ENCODE results near the gene GOLGB1.

The GOLGB1 gene

DNA sequence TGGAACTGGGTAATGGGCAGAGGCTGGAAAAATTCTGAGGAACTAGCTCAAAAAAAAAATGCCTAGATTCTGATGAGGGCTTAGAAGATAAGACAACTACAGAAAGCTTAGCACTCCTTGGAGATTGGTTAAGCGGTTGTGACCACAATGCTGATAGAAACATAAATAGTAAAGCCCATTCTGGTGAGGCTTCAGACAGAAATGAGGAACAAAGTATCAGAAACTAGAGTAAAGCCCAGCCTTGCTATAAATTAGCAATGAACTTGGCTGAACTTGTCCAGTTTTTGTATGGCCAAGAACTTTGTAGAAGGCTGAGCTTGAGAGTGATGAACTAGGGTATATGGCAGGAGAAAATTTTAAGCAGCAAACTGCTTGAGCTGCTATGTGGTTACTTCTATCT, 25.4 kb downstream of the GOLGB1 start:
- H3K4me3 Mint-ChIP-seq, result no peak overlapping the region
- H3K9me3 Mint-ChIP-seq (ENCODE audit: low read depth), result no peaks in the 10 kb centered on the region
- no peak overlapping the region for H3K27ac Mint-ChIP-seq
- H3K4me1 Mint-ChIP-seq (ENCODE audit: low read depth), result no peaks in the 10 kb centered on the region
- H3K27me3 Mint-ChIP-seq, result no peaks in the 10 kb centered on the region
- H3K36me3 Mint-ChIP-seq, result peaks cover 41% of the 10 kb centered on the region

DNA sequence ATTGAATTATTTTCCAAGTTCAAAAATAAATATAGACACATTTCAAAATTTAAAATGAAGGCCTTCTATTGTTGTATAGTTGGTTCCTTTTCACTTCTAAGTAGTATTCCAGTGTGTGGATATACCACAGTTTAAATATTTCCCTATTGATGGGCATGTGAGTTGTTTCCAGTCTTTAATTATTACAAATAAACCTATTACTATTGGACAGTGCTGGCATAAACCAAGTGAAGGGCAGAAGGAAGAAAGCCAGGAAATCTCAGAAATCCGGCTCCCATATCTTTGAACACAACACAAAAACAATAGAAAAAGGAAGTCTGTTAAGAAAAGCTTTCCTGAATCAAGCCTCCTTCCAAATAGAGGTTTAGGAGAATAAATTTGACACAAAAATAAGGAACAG, 26.1 kb downstream of the GOLGB1 start:
- Mint-ChIP-seq H3K27ac (no peak overlapping the region), H3K4me3 (no peak overlapping the region), H3K36me3 (peaks cover 39% of the 10 kb centered on the region), H3K9me3 (ENCODE audit: low read depth) (no peaks in the 10 kb centered on the region), H3K4me1 (ENCODE audit: low read depth) (peaks cover 3% of the 10 kb centered on the region), H3K27me3 (no peaks in the 10 kb centered on the region)

DNA sequence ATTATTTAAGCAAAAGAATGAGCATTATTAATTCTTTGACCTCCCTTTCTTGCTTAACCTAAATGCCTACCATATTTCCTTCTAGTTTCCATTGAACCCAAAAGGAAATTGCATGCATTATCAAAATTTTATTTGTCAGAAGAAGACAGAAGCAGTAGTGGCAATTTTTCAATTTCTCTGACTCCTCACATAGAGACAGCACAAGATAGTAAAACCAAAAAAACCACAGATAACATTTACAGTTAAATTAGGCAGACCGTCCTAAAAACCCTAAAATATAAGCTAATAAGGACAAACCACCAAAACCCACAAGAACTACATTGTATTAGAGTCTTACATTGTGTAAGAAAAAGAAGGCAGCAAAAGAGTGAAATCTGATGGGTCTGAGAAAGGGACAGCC, 27.1 kb downstream of the GOLGB1 start:
- H3K36me3 Mint-ChIP-seq, result peaks cover 42% of the 10 kb centered on the region
- no peaks in the 10 kb centered on the region for H3K9me3 Mint-ChIP-seq (ENCODE audit: low read depth)
- H3K27ac Mint-ChIP-seq, result no peak overlapping the region
- H3K4me1 Mint-ChIP-seq (ENCODE audit: low read depth), result peaks cover 14% of the 10 kb centered on the region
- no peak overlapping the region for H3K4me3 Mint-ChIP-seq
- H3K27me3 Mint-ChIP-seq, result no peaks in the 10 kb centered on the region

DNA sequence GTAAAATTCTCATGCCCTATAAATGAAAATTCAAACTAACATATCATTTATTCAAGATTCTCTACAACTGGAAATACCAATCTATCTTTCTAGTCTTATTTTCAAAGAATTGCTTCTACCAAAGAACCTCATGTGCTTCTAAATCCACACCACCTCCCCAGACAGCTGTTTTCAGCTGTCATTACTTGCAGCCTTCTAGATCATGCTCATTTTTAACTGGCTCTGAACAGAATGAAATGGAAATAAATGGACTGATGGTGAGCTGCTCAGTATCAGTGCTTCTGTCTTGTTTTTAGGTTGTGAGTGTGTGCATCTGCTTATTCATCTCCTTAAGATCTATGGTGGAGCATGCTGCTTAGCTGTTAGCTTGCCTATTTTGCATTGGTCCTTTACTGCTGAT, 29.4 kb downstream of the GOLGB1 start:
- H3K9me3 Mint-ChIP-seq (ENCODE audit: low read depth), result no peaks in the 10 kb centered on the region
- peaks cover 44% of the 10 kb centered on the region for H3K36me3 Mint-ChIP-seq
- no peak overlapping the region for H3K27ac Mint-ChIP-seq

GRCh38 chr3:121719423-121719822, 30.1 kb downstream of the GOLGB1 start:
- no peaks in the 10 kb centered on the region for H3K27me3 Mint-ChIP-seq
- H3K36me3 Mint-ChIP-seq, result peaks cover 42% of the 10 kb centered on the region
- peaks cover 18% of the 10 kb centered on the region for H3K4me1 Mint-ChIP-seq (ENCODE audit: low read depth)
- no peaks in the 10 kb centered on the region for H3K9me3 Mint-ChIP-seq (ENCODE audit: low read depth)
- no peak overlapping the region for H3K27ac Mint-ChIP-seq
- no peak overlapping the region for H3K4me3 Mint-ChIP-seq

More for the DNA sequence above, 29.4 kb downstream of the GOLGB1 start:
- peaks cover 18% of the 10 kb centered on the region for H3K4me1 Mint-ChIP-seq (ENCODE audit: low read depth)
- H3K4me3 Mint-ChIP-seq, result no peak overlapping the region
- no peaks in the 10 kb centered on the region for H3K27me3 Mint-ChIP-seq

- Mint-ChIP-seq H3K27ac (peak overlapping the region; percentile 82), H3K27me3 (no peaks in the 10 kb centered on the region), H3K4me3 (peak overlapping the region; percentile 62)
These were observed 31.2 kb downstream of the GOLGB1 start for GRCh38 chr3:121718205-121718846.

DNA sequence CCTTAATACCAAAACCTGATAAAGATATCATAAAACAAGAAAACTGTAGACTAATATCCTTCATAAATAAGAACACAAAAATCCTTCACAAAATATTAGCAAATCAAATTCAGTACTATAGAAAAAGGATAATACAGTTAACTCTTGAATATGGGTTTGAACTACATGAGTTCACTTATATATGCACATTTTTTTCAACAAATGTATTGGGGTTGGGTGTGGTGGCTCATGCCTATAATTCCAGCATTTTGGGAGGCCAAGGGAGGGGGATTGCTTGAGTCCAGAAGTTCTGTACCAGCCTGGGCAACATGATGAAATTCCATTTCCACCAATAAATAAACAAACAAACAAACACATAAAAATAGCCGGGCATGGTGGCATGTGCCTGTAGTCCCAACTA, 39.2 kb downstream of the GOLGB1 start:
- peaks cover 18% of the 10 kb centered on the region for H3K36me3 Mint-ChIP-seq
- peaks cover 2% of the 10 kb centered on the region for H3K4me1 Mint-ChIP-seq (ENCODE audit: low read depth)
- H3K27ac Mint-ChIP-seq, result no peak overlapping the region
- H3K4me3 Mint-ChIP-seq, result no peak overlapping the region
- no peaks in the 10 kb centered on the region for H3K9me3 Mint-ChIP-seq (ENCODE audit: low read depth)
- H3K27me3 Mint-ChIP-seq, result no peaks in the 10 kb centered on the region

More at GRCh38 chr3:121718205-121718846, 31.2 kb downstream of the GOLGB1 start:
- Mint-ChIP-seq H3K4me1 (ENCODE audit: low read depth) (peaks cover 18% of the 10 kb centered on the region), H3K9me3 (ENCODE audit: low read depth) (no peaks in the 10 kb centered on the region), H3K36me3 (peaks cover 33% of the 10 kb centered on the region)

DNA sequence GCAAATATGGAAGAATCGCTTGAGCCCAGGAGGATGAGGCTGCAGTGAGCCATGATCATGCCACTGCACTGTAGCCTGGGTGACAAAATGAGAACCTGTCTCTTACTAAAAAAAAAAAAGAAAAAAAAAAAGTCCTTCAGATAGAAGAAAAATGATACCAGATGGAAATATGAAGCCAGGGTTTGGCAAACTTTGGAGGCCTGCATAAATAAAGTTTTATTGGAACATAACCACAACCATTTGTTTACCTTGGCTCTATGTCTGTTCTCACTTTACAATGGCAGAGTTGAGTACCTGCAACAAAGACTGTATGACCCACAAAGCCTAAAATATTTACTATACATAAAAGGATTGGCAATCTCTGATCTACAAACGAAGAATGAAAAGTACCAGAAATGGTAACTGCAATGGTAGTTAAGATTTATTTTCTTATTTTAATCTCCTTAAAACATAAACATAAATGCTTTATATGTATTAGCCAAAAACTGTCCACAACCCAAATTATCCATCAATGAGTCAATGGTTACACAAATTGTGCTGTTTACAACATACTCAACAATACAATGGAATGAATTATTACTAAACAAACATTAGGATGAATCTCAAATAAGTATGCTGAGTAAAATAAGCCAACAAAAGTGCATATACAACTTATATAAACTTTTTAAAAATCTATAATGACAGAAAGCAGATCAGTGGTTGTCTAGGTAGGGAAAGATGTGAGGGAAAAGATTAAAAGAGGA, 41.8 kb downstream of the GOLGB1 start:
- Mint-ChIP-seq H3K4me1 (ENCODE audit: low read depth) (peaks cover 2% of the 10 kb centered on the region), H3K36me3 (peaks cover 26% of the 10 kb centered on the region), H3K4me3 (no peak overlapping the region), H3K9me3 (ENCODE audit: low read depth) (no peaks in the 10 kb centered on the region), H3K27me3 (no peaks in the 10 kb centered on the region), H3K27ac (no peak overlapping the region)

- H3K4me1 Mint-ChIP-seq (ENCODE audit: low read depth), result peaks cover 2% of the 10 kb centered on the region
- H3K27me3 Mint-ChIP-seq, result no peaks in the 10 kb centered on the region
- no peak overlapping the region for H3K27ac Mint-ChIP-seq
- no peak overlapping the region for H3K4me3 Mint-ChIP-seq
- H3K36me3 Mint-ChIP-seq, result peaks cover 29% of the 10 kb centered on the region
- no peaks in the 10 kb centered on the region for H3K9me3 Mint-ChIP-seq (ENCODE audit: low read depth)
These were observed 44.0 kb downstream of the GOLGB1 start for GRCh38 chr3:121705541-121705940.

DNA sequence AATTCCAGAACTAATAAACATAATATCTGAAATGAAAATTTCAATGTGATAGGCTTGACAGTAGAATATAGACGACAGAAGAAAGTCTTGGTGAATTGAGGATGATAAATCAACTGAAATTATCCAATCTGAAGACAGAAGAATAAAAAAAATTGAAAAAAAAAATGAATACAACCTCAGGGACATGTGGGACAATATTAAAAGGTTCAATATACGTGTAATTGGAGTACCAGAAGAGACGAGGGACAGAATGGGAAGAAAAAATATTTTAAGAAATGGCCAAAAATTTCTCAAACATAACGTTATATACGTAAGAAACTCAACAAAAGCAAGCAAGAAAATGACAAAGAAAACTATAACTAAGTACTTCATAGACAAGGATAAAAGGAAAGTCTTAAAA, 45.6 kb downstream of the GOLGB1 start:
- H3K4me1 Mint-ChIP-seq (ENCODE audit: low read depth), result peaks cover under 1% of the 10 kb centered on the region
- peaks cover 26% of the 10 kb centered on the region for H3K36me3 Mint-ChIP-seq
- no peak overlapping the region for H3K27ac Mint-ChIP-seq
- no peaks in the 10 kb centered on the region for H3K9me3 Mint-ChIP-seq (ENCODE audit: low read depth)
- no peaks in the 10 kb centered on the region for H3K27me3 Mint-ChIP-seq
- no peak overlapping the region for H3K4me3 Mint-ChIP-seq

DNA sequence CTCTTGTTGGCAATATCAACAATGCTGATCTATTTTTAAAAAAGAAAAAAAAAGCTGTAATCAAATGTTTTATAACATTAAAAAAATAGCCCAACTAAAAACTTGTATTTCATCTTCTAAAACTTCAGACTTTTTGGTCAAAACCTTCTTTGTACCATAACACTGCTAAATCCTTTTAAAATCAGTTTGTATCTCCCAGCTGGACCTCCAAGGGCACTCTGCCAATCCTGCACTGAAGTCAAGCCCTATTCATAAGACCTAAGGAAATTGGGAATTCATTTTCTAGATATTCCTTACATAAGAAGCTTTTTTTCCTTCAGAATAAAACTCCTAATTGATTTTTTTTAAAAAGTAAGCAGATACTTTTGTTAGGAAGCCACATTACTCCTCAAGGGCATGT, 50.6 kb downstream of the GOLGB1 start:
- H3K4me1 Mint-ChIP-seq (ENCODE audit: low read depth), result no peaks in the 10 kb centered on the region
- no peaks in the 10 kb centered on the region for H3K9me3 Mint-ChIP-seq (ENCODE audit: low read depth)
- no peak overlapping the region for H3K4me3 Mint-ChIP-seq
- peaks cover 36% of the 10 kb centered on the region for H3K36me3 Mint-ChIP-seq
- no peaks in the 10 kb centered on the region for H3K27me3 Mint-ChIP-seq
- H3K27ac Mint-ChIP-seq, result no peak overlapping the region

DNA sequence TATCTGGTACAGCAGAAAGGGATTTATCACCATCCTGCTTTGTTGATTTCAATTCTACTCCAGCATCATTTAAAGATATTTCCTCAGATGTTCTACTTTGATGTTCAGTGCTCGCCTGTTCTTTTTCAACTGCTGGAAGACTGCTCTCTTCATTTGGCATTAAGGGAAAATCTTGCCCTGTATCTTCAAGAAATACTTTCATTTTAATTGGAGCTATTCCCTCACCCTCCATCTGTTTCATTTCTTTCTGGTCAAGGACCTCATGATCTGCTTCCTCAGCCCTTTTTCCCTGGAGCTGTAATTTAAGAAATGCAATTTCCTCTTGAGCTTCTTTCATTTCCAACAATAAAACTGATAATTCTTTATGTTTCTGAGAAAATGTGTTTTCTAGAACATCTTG, 51.1 kb downstream of the GOLGB1 start:
- H3K27me3 Mint-ChIP-seq, result no peaks in the 10 kb centered on the region
- no peak overlapping the region for H3K4me3 Mint-ChIP-seq
- no peaks in the 10 kb centered on the region for H3K9me3 Mint-ChIP-seq (ENCODE audit: low read depth)
- peaks cover 34% of the 10 kb centered on the region for H3K36me3 Mint-ChIP-seq
- no peak overlapping the region for H3K27ac Mint-ChIP-seq
- H3K4me1 Mint-ChIP-seq (ENCODE audit: low read depth), result no peaks in the 10 kb centered on the region

GRCh38 chr3:121696186-121696585, 53.4 kb downstream of the GOLGB1 start:
- Mint-ChIP-seq H3K27ac (no peak overlapping the region), H3K4me1 (ENCODE audit: low read depth) (peaks cover under 1% of the 10 kb centered on the region), H3K9me3 (ENCODE audit: low read depth) (no peaks in the 10 kb centered on the region), H3K4me3 (no peak overlapping the region), H3K27me3 (no peaks in the 10 kb centered on the region), H3K36me3 (peaks cover 42% of the 10 kb centered on the region)

DNA sequence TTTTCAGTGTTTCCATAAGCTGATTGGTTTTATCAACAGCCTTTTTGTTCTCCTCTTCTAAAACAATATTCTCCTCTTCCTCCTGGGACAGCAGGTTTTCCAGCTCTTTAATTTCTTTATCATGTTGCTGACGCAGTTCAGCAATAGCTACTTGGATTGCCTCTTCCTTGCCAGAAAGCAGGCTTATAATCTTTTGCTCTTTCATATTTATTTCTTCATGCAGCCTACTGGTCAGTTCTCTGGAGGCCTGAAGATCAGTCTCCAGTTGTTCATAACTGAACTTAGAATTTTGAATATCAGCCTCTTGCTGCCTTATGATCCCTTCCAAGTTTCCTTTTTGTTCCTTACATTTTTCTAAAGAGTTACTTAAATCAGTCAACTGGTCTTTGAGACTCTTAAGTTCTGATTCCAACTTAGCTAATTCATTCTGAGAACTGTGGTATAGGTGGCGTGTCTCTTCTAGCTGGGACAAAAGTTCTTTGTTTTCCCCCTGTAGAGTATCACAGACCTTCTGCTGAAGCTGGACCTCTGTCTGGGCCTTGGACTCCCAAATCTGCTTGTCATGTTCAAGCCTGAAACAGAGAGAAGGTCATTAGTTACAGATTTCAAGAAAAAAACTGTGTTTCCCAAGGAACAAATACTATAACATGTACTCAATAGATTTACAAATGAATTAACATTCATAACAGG, 57.4 kb downstream of the GOLGB1 start:
- Mint-ChIP-seq H3K36me3 (peaks cover 28% of the 10 kb centered on the region), H3K9me3 (ENCODE audit: low read depth) (no peaks in the 10 kb centered on the region), H3K4me1 (ENCODE audit: low read depth) (peaks cover 3% of the 10 kb centered on the region), H3K4me3 (no peak overlapping the region), H3K27ac (no peak overlapping the region), H3K27me3 (no peaks in the 10 kb centered on the region)

GRCh38 chr3:121690777-121691405, 58.6 kb downstream of the GOLGB1 start:
- Mint-ChIP-seq H3K27ac (peak overlapping the region; percentile 18), H3K4me3 (no peak overlapping the region), H3K27me3 (no peaks in the 10 kb centered on the region), H3K9me3 (ENCODE audit: low read depth) (peaks cover 7% of the 10 kb centered on the region), H3K4me1 (ENCODE audit: low read depth) (peaks cover 3% of the 10 kb centered on the region), H3K36me3 (peaks cover 34% of the 10 kb centered on the region)

Data from activated naive CD8-positive, alpha-beta T cell (primary cell).